Cardiac muscle cell (in vitro differentiated cells and primary cell): Measurements from ENCODE around the gene NAXD. TPM values are rescaled to one million over a fixed set of nuclear protein-coding genes. Genes with fewer than 3 reads are reported as not detected.

Source experiments
- DNase-seq, 2 donors: peaks; one replicate each; pipeline versions ENCODE4 v3.0.0 to v3.0.0-alpha.2; 2010 to 2017; ENCODE audit warnings: low read depth in 1 of 2, low spot score in 1 of 2
- H3K27ac ChIP-seq: fragments of 200-600 bp; sonication (generic); 2 replicates; pipeline ENCODE4 v1.5.1; 2016
- H3K27me3 ChIP-seq: fragments of 200-600 bp; sonication (generic); 2 replicates; pipeline ENCODE4 v1.6.0; 2016; ENCODE audit warnings: control low read depth
- H3K36me3 ChIP-seq: fragments of 200-600 bp; sonication (generic); 2 replicates; pipeline ENCODE4 v1.5.1; 2016; ENCODE audit warnings: control low read depth
- H3K4me1 ChIP-seq: fragments of 200-600 bp; sonication (generic); 2 replicates; pipeline ENCODE4 v1.8.1; 2017; ENCODE audit warnings: low read depth, mild to moderate bottlenecking, mixed run types
- H3K4me3 ChIP-seq: fragments of 200-600 bp; sonication (generic); 2 replicates; pipeline ENCODE4 v1.5.1; 2016; ENCODE audit warnings: mild to moderate bottlenecking
- H3K9me3 ChIP-seq: fragments of 200-600 bp; sonication (generic); 2 replicates; pipeline ENCODE4 v1.5.1; 2017; ENCODE audit warnings: low read depth, mild to moderate bottlenecking, control low read depth
- polyA plus RNA-seq: library from polyadenylated mRNA; unstranded; fragments of >200 nt; fragmentation: Nextera tagmentation; extraction: Ambion mirVana; gene quantifications from 2 replicates; pipeline ENCODE4 v1.2.1, GENCODE V29; 2016
- total RNA-seq: library from RNA; depleted of rRNA; stranded (reverse); fragments of >200 nt; gene quantifications from 2 replicates; pipeline ENCODE4 v1.2.3, GENCODE V29; 2016
- TF ChIP-seq, protein P1 (sequence below): IDR thresholded peaks from 2 replicates; pipeline ENCODE4 v1.5.1; 2012; ENCODE audit warnings: low read depth, mild to moderate bottlenecking, low read length

Gene NAXD
- total and polyA plus RNA-seq, 2 experiments from 2014 or later = 36.8 to 40.7 TPM

DNA sequence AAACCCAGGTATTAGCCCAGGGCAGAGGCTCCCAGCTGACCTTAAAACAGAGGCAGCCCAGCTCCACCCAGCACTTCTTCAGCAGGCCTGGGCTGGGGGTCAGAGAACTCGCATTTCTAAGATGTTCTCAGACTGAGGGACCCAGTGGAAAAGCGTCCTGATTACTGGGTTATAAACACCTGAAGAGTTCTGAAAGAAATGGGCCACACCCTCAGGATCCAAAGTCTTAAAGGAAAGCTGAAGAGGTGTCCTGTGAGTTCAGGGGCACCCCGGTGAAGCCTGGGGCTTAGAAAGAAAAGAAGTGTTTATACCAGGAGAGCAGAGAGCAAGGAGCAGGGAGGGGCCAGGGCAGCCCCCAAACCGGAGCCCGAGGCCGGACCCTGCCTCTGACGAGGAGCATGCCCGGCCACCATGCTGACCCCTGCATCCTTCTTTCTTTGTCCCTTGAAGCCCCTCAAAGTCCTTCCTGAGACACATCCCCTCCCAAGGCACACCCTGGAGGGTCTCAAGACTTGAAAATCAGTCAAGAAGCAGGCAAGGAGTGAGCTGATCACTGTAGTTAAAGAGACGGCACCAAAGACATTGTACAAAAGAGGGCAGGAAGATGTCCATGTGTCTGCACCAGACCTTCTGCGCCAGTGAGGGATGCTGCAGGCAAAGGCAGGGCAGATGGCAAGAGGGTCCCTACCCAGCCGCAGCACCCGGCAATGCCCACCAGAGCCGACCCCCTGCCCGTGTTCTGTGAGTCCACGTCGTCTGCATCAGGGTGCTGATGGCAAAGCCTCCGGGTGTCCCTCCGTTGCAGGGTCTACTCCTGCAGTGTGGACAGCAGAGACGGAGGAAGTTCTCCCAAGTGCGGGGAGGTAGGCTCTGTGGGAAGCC, 43.2 kb upstream of the NAXD start:
- Histone ChIP-seq H3K4me3 (no peak overlapping the region), H3K36me3 (no peaks in the 10 kb centered on the region), H3K27ac (no peak overlapping the region), H3K27me3 (no peaks in the 10 kb centered on the region), H3K4me1 (no peaks in the 10 kb centered on the region), H3K9me3 (no peaks in the 10 kb centered on the region)
- no peak for DNase-seq
- TF ChIP-seq, protein P1, sequence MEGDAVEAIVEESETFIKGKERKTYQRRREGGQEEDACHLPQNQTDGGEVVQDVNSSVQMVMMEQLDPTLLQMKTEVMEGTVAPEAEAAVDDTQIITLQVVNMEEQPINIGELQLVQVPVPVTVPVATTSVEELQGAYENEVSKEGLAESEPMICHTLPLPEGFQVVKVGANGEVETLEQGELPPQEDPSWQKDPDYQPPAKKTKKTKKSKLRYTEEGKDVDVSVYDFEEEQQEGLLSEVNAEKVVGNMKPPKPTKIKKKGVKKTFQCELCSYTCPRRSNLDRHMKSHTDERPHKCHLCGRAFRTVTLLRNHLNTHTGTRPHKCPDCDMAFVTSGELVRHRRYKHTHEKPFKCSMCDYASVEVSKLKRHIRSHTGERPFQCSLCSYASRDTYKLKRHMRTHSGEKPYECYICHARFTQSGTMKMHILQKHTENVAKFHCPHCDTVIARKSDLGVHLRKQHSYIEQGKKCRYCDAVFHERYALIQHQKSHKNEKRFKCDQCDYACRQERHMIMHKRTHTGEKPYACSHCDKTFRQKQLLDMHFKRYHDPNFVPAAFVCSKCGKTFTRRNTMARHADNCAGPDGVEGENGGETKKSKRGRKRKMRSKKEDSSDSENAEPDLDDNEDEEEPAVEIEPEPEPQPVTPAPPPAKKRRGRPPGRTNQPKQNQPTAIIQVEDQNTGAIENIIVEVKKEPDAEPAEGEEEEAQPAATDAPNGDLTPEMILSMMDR = no peak

DNA sequence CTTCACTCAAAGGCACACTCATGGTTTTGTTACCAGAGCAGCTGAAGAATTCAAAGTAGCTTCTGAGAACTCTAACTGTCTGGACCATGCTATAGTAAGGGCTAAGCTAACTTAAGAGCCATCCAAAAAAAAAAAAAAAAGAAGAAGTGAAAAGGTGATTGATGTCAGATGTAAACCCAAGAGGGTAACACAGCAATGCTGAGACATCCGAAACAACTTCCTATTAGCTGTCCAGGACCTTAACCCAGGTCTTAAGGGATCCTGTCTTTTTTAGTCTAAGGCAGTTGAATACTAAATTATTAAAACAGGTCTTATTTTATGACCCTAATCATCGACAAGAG, 42.6 kb upstream of the NAXD start:
- TF ChIP-seq, protein P1 = no peak
- no peaks in the 10 kb centered on the region for H3K4me1 ChIP-seq
- H3K9me3 ChIP-seq = no peaks in the 10 kb centered on the region
- H3K27me3 ChIP-seq = no peaks in the 10 kb centered on the region
- H3K36me3 ChIP-seq = no peaks in the 10 kb centered on the region
- no peak overlapping the region for H3K4me3 ChIP-seq
- H3K27ac ChIP-seq = no peak overlapping the region
- no peak for DNase-seq

DNA sequence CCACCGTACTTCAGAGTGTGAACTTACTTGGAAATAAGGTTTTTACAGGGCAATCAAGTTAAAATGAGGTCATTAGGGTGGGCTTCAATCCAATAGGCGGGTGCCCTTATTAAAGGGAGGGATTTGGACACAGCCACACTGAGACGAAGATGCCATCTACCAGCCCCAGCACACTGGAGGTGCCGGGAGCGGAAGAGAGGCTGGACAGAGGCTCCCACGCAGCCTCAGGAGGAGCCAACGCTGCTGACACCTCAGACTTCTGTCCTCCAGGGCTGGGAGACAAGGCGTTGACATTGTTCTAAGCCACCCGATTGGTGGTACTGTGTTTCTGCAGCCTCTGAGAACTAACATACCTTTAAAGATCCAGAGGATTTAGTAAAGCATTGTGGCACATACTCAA, 41.2 kb upstream of the NAXD start:
- Histone ChIP-seq H3K27ac (no peak overlapping the region), H3K4me3 (no peak overlapping the region), H3K9me3 (no peaks in the 10 kb centered on the region), H3K4me1 (no peaks in the 10 kb centered on the region), H3K27me3 (no peaks in the 10 kb centered on the region), H3K36me3 (no peaks in the 10 kb centered on the region)
- DNase-seq = peak; percentile 11 to 28
- TF ChIP-seq, protein P1 = no peak

DNA sequence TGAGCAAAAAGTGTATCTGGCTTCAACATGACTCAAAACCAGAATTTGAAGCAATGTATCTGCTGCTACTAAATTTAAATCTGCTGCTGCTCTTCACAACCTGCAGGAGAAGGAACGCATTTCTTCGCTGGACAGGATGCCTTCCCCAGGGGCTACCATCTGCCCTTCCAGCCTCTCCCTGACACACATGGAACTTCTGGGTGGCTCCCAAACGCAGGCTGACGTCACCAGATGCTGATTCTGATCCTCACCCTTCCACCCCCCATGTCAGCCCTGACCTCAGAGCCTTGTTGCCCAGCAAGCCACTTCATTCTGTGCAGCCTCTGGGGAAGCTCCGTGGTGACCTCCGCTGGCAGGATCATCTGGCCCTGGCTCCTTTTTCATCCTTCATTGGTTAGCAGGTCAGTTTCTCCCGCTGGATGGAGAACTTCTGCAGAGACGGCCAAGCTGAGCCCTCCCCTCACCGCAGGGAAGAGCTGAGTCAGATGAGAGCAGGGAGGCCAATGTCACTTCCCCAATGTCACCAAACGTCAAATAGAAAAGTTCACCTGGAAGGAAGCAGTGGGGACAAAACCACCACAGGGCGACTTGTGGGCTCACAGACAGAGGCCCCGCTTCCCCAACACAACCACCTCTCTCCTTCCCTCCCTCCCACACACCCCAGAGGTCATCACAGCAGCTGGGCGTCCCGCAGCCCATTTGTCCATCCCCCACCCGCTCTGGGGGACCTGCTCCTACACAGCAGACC, 39.8 kb upstream of the NAXD start:
- Histone ChIP-seq H3K4me3 (no peak overlapping the region), H3K4me1 (no peaks in the 10 kb centered on the region), H3K9me3 (no peaks in the 10 kb centered on the region), H3K36me3 (no peaks in the 10 kb centered on the region), H3K27me3 (no peaks in the 10 kb centered on the region), H3K27ac (no peak overlapping the region)
- TF ChIP-seq, protein P1 = no peak
- DNase-seq = peak; percentile 11 to 33

DNA sequence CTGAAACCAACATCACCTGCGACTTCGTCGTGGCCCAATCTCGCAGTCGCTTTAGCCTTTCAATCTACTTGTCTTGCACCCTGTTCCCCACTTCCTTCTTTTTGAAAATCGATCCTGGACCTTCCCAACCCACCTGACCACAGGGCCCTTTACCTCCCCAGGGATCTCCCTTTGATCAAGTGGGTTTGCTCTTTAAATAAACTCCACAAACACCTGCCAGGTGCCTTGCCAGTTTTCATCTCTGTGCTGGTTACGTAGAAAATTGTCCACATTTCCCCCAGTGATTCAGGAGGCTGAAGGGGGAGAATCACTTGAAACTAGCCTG, 39.3 kb upstream of the NAXD start:
- Histone ChIP-seq H3K36me3 (no peaks in the 10 kb centered on the region), H3K27ac (no peak overlapping the region), H3K27me3 (no peaks in the 10 kb centered on the region), H3K4me1 (no peaks in the 10 kb centered on the region), H3K4me3 (no peak overlapping the region), H3K9me3 (no peaks in the 10 kb centered on the region)
- DNase-seq = no peak
- TF ChIP-seq, protein P1 = no peak
